Smooth muscle cell (in vitro differentiated cells): ENCODE data around the gene SEMA4C. TPM values are rescaled to one million over a fixed set of nuclear protein-coding genes. Genes with fewer than 3 reads are reported as not detected.

Source experiments
- DNase-seq: peaks from one replicate; lab custom pipeline; 2025; ENCODE audit not compliant: unreplicated experiment; lab: John Stamatoyannopoulos, UW
- H2AFZ ChIP-seq: fragments of 200-600 bp; sonication (generic); 2 replicates; pipeline ENCODE4 v1.6.0; 2016; ENCODE audit warnings: antibody characterized with exemption, low read depth, mild to moderate bottlenecking
- H3F3A ChIP-seq: fragments of 200-600 bp; sonication (generic); 2 replicates; pipeline ENCODE4 v1.6.0; 2017; ENCODE audit warnings: antibody characterized with exemption, low read depth
- H3K27ac ChIP-seq: fragments of 200-600 bp; sonication (generic); 2 replicates; pipeline ENCODE4 v1.5.1; 2016; ENCODE audit warnings: low read depth, mild to moderate bottlenecking
- H3K27me3 ChIP-seq: fragments of 200-600 bp; sonication (generic); 2 replicates; pipeline ENCODE4 v1.6.1; 2016; ENCODE audit warnings: low read depth, mild to moderate bottlenecking
- H3K36me3 ChIP-seq: fragments of 200-600 bp; sonication (generic); 2 replicates; pipeline ENCODE4 v1.5.1; 2016; ENCODE audit warnings: low read depth
- H3K4me1 ChIP-seq: fragments of 200-600 bp; sonication (generic); 2 replicates; pipeline ENCODE4 v1.5.1; 2016; ENCODE audit warnings: low read depth
- H3K4me2 ChIP-seq: fragments of 200-600 bp; sonication (generic); 2 replicates; pipeline ENCODE4 v1.6.0; 2016; ENCODE audit warnings: mild to moderate bottlenecking
- H3K4me3 ChIP-seq: fragments of 200-600 bp; sonication (generic); 2 replicates; pipeline ENCODE4 v1.5.1; 2016; ENCODE audit warnings: mild to moderate bottlenecking
- H3K79me2 ChIP-seq: fragments of 200-600 bp; sonication (generic); 2 replicates; pipeline ENCODE4 v1.6.0; 2016; ENCODE audit warnings: low read depth, mild to moderate bottlenecking
- H3K9ac ChIP-seq: fragments of 200-600 bp; sonication (generic); 2 replicates; pipeline ENCODE4 v1.6.0; 2016; ENCODE audit warnings: low read depth
- H3K9me3 ChIP-seq: fragments of 200-600 bp; sonication (generic); replicated peaks from 2 replicates; pipeline ENCODE4 v1.5.1; 2016; ENCODE audit warnings: low read depth
- H4K20me1 ChIP-seq: fragments of 200-600 bp; sonication (generic); 2 replicates; pipeline ENCODE4 v1.6.0; 2016; ENCODE audit warnings: low read depth
- whole genome bisulfite sequencing: methylation state at CpG from one replicate; pipeline ENCODE4 v1.1.7; 2016; ENCODE audit warnings: low lambda C conversion rate; 5-methylcytosine and 5-hydroxymethylcytosine counted together
- polyA plus RNA-seq: library from polyadenylated mRNA; unstranded; fragments of >200 nt; fragmentation: Nextera tagmentation; extraction: Ambion mirVana; gene quantifications from 2 replicates; pipeline ENCODE4 v1.2.1, GENCODE V29; 2016
- total RNA-seq: library from RNA; depleted of rRNA; stranded (reverse); fragments of >200 nt; gene quantifications from 2 replicates; pipeline ENCODE4 v1.2.3, GENCODE V29; 2014
- TF ChIP-seq, protein P1 (sequence below): fragments of 200-600 bp; sonication (generic); IDR thresholded peaks from 2 replicates; pipeline ENCODE4 v1.5.1; 2017; ENCODE audit warnings: borderline replicate concordance, mild to moderate bottlenecking, antibody characterized with exemption; ENCODE audit not compliant: insufficient read depth, poor library complexity, severe bottlenecking

SEMA4C gene
- total and polyA plus RNA-seq, 2 experiments from 2014 or later = 40.7 to 41.0 TPM

GRCh38 chr2:96885432-96886347 is 15.8 kb upstream of the SEMA4C start:
- Histone ChIP-seq H3F3A (peaks cover 32% of the 10 kb centered on the region), H3K27me3 (no peaks in the 10 kb centered on the region), H4K20me1 (no peaks in the 10 kb centered on the region), H3K4me1 (peaks cover 39% of the 10 kb centered on the region), H3K9ac (no peak overlapping the region), H2AFZ (no peak overlapping the region), H3K4me2 (no peak overlapping the region), H3K36me3 (no peaks in the 10 kb centered on the region), H3K79me2 (no peaks in the 10 kb centered on the region), H3K4me3 (no peak overlapping the region), H3K9me3 (no peaks in the 10 kb centered on the region), H3K27ac (no peak overlapping the region)
- TF ChIP-seq, protein P1, sequence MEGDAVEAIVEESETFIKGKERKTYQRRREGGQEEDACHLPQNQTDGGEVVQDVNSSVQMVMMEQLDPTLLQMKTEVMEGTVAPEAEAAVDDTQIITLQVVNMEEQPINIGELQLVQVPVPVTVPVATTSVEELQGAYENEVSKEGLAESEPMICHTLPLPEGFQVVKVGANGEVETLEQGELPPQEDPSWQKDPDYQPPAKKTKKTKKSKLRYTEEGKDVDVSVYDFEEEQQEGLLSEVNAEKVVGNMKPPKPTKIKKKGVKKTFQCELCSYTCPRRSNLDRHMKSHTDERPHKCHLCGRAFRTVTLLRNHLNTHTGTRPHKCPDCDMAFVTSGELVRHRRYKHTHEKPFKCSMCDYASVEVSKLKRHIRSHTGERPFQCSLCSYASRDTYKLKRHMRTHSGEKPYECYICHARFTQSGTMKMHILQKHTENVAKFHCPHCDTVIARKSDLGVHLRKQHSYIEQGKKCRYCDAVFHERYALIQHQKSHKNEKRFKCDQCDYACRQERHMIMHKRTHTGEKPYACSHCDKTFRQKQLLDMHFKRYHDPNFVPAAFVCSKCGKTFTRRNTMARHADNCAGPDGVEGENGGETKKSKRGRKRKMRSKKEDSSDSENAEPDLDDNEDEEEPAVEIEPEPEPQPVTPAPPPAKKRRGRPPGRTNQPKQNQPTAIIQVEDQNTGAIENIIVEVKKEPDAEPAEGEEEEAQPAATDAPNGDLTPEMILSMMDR = no peak
- WGBS = 93% methylated on average over 23 of the region's 23 CpGs
- no peak for DNase-seq

- TF ChIP-seq, protein P1 = no peak
- H3K27ac ChIP-seq = no peak overlapping the region
These were observed 14.6 kb upstream of the SEMA4C start for GRCh38 chr2:96884299-96885094.

DNA sequence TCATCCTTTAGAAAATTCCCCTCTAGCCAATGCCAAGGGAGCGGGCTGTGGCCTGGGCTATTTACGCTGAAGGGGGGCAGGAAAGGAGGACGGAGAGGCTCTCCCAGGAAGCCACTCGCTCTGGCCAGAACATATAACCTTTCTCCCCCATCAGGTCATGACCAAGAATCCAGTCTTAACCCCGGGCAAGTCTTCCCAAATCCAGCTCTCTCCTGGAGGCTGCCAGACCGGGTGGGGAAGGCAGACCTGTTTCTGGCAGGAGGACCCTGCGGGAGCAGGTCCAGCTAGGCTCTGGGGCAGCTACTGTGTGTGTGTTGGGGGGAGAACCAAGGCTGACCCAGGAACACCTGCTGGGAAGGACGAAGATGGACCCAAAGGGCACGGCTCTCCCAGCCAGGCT is 13.4 kb upstream of the SEMA4C start:
- 82% methylated on average over 9 of the region's 9 CpGs for WGBS
- H3K27me3 ChIP-seq = no peaks in the 10 kb centered on the region
- no peaks in the 10 kb centered on the region for H3K9me3 ChIP-seq
- no peak overlapping the region for H2AFZ ChIP-seq
- peaks cover 15% of the 10 kb centered on the region for H3F3A ChIP-seq
- no peak overlapping the region for H3K4me3 ChIP-seq
- H3K4me2 ChIP-seq = no peak overlapping the region
- H3K79me2 ChIP-seq = no peaks in the 10 kb centered on the region
- DNase-seq = no peak
- no peak overlapping the region for H3K27ac ChIP-seq
- H3K9ac ChIP-seq = no peak overlapping the region
- TF ChIP-seq, protein P1 = no peak
- peaks cover 30% of the 10 kb centered on the region for H3K4me1 ChIP-seq
- no peaks in the 10 kb centered on the region for H3K36me3 ChIP-seq
- no peaks in the 10 kb centered on the region for H4K20me1 ChIP-seq

More at GRCh38 chr2:96884299-96885094, 14.6 kb upstream of the SEMA4C start:
- no peaks in the 10 kb centered on the region for H3K79me2 ChIP-seq
- H3F3A ChIP-seq = peaks cover 24% of the 10 kb centered on the region
- H4K20me1 ChIP-seq = no peaks in the 10 kb centered on the region
- no peak overlapping the region for H3K4me2 ChIP-seq
- H2AFZ ChIP-seq = no peak overlapping the region
- no peaks in the 10 kb centered on the region for H3K27me3 ChIP-seq
- WGBS = 79% methylated on average over 19 of the region's 19 CpGs
- no peak overlapping the region for H3K9ac ChIP-seq
- H3K9me3 ChIP-seq = no peaks in the 10 kb centered on the region
- no peak overlapping the region for H3K4me3 ChIP-seq
- H3K36me3 ChIP-seq = no peaks in the 10 kb centered on the region
- DNase-seq = no peak
- H3K4me1 ChIP-seq = peaks cover 30% of the 10 kb centered on the region
